Cardiac fibroblast (primary cell): ENCODE data around the gene SPRED2.

ENCODE experiments used
- DNase-seq, 2 donors: peaks; one replicate each; pipeline versions ENCODE4 v3.0.0 to v3.0.0-alpha.2; 2010; ENCODE audit warnings: low read depth in 2 of 2
- H3K4me3 ChIP-seq, 2 donors: replicated peaks in 1 of 2; 1 replicate in 1 of 2; 2 replicates in 1 of 2; pipeline ENCODE4 v1.5.1; 2011; ENCODE audit warnings: low read depth in 2 of 2, low read length in 2 of 2, mild to moderate bottlenecking in 2 of 2, moderate library complexity in 1 of 2
- TF ChIP-seq, protein P1 (sequence below): IDR thresholded peaks from one replicate; pipeline ENCODE4 v1.5.1; 2011; ENCODE audit warnings: low read depth, mild to moderate bottlenecking, low read length, inconsistent platforms

SPRED2 gene

DNA sequence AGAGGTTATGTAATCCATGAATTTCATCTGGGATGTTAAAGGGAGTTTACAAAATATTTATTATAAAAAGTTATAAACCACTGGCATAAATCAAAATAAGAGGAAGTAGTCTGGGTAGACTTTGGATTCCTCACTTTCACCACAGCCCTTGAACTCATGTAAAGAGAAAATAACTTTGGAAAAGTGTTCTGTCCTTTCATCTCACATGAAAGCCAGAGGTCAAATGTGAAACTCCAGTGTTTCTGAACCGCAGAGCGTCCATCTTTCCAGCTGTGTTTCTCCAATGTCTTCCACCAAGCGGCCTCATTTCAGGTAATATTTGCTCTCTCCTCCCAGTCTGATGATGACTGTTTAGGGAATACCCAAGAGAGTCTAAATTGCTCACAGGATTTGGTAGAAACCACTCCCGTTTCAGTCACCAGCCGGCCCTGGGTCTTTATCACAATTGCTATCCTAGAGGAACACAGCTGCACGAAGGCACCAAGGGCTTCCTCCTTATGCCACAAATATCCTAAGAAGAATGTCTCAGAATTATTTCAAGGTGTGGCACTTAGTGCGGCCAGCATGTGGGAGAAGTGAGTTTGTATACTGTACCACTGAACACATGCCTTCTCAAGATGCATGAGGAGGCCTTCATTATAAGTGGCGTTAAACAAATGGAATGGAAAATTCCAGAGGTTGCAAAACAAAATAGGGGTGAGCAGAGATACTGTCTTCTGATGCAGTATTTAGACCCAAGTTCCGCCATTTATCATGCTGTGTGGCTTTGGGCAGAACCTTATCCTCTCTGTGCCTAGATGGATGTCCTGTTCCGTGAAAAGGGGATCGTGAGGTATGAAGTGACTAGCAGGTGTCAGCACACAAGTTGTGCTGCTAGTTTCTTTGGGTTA, 140.9 kb downstream of the SPRED2 start:
- no peak overlapping the region for H3K4me3 ChIP-seq
- TF ChIP-seq, protein P1, sequence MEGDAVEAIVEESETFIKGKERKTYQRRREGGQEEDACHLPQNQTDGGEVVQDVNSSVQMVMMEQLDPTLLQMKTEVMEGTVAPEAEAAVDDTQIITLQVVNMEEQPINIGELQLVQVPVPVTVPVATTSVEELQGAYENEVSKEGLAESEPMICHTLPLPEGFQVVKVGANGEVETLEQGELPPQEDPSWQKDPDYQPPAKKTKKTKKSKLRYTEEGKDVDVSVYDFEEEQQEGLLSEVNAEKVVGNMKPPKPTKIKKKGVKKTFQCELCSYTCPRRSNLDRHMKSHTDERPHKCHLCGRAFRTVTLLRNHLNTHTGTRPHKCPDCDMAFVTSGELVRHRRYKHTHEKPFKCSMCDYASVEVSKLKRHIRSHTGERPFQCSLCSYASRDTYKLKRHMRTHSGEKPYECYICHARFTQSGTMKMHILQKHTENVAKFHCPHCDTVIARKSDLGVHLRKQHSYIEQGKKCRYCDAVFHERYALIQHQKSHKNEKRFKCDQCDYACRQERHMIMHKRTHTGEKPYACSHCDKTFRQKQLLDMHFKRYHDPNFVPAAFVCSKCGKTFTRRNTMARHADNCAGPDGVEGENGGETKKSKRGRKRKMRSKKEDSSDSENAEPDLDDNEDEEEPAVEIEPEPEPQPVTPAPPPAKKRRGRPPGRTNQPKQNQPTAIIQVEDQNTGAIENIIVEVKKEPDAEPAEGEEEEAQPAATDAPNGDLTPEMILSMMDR: no peak
- DNase-seq: no peak

DNA sequence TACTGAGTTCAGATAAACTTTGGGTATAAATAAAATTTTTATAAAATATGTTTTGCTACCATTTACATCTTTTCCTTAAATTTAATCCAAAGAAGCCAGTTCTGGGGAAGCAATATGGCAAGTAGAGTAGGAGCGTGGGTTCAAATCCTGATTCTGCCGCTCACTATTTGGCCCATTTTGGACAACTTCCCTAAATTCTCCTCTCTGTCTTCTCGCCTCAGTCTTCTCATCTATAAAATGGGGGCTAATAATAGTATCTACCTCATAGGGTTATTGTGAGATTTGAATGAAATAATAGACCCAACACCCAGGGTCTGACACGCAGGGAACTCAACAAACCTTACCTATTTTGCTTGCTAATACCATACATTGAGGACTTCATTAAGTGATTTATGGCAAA, 145.0 kb downstream of the SPRED2 start:
- no peak for DNase-seq
- TF ChIP-seq, protein P1: no peak
- no peak overlapping the region for H3K4me3 ChIP-seq

DNA sequence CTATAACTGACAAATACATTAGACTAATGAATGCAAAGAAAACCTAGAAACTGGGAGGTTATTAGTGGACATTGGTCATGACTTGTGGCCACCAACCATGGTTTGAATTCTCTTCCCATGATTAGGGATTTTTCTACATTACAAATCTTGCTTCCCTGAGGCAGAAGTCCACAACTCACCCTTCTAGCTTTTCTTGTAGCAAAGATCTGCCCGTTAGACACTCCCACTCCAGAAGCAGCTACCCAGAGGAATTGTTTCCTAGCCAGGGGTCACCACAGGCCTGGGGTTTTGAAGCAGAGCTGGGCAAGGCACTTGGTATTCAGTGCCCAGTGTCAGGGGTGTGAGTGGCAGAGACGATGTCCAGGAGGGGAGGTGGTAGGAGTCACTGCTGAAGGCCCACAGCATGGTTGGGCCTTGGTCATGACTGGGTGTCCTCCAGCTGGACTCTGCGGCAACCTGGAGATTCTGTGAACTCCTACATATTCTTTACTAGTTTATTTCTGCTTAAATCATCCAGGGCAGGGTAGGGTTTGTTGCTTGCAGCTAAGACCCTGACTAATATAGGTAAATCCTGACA, 149.8 kb downstream of the SPRED2 start:
- TF ChIP-seq, protein P1: no peak
- no peak overlapping the region for H3K4me3 ChIP-seq
- DNase-seq: no peak

DNA sequence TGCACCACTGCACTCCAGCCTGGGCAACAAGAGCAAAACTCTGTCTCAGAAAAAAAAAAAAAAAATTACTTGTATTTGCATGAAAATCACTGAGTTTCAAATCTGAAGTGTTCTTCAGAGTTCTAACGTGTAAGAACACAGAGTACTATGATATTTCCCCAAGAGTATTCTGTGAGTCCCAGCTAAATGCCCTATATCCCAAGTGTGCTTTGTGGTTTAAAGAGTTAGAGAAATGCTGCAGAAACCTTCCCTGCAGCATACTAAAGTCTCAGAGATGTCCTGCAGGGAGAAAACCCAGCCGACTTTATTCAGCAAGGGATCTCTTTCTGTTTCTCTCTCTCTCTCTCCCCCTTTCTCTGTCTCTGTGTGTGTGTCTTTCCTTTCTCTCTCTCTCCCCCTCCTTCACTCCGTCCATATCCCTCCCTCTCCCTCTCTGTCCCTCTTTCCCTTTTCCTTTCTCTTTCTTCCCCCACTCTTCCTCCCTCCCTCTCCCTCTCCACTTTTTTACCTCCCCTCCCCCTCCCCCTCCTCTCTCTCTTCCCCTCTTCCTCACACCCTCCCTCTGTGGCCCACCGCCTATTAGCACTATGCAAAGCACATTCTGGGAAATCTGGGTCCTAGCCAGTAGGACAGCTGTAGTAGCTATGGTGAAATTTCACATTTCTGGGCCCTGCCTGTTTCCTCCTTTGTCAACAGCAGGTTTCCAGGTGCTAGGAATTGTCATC, 150.6 kb downstream of the SPRED2 start:
- peak; percentile 61 to 62 for DNase-seq
- H3K4me3 ChIP-seq: no peak overlapping the region

DNA sequence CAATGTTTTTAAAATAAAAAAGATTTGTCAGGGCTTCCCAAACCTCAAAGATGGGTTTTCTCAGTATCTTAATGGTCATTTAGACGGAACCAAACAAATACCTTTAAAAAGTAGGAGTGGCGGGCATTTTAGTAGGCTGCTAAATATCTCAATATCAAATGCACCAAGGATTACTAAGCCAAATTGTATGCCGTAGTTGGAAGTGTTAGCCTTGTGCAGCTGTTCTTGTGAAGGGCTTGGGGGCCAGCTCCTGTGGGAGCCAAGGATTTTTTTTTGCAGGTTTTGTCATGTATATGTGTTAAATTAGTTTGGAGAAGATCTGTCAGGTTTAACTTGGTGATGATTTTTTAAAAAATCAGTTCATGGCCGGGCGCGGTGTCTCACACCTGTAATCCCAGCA, 152.6 kb downstream of the SPRED2 start:
- H3K4me3 ChIP-seq: no peak overlapping the region
- TF ChIP-seq, protein P1: no peak

More for the DNA sequence above, 150.6 kb downstream of the SPRED2 start:
- TF ChIP-seq, protein P1: no peak

DNA sequence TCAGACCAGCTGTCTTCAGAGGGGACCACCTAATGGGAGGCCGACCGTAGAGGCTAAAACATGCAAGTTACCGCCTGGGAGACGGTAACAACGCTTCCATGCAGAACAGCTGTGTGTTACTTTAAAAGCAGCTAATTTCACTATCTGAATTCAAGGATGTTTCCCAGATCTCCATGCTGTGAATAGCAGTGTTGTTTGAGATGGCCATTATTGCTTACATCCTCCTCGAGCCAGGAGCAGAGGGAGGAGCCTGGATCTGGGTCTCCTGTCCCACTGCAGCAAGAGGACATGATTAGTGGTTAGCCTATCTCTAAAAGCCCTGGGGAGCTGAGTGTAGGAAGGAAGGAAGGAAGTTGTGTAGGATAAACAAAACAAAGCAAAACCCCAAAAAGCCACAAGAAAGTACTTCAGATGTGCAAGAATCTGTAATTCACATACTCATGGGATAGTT, 153.8 kb downstream of the SPRED2 start:
- TF ChIP-seq, protein P1: no peak
- DNase-seq: peak; percentile 52 to 65
- H3K4me3 ChIP-seq: no peak overlapping the region

More for the DNA sequence above, 152.6 kb downstream of the SPRED2 start:
- DNase-seq: no peak
